Stimulated activated naive CD8-positive, alpha-beta T cell treated with anti-CD3 and anti-CD28 coated beads, Interleukin-15, Interleukin-2, amounts not matched to agents 100 U/mL and 50 U/mL, for 24 hours (primary cell): ENCODE results near the gene STRN.
"Not testable (repeated sequence)": the region's sequence is repeated elsewhere in the genome, so short reads cannot be mapped to it uniquely, and the experiment has no call there.

Experiments used
- ATAC-seq: fragments of 150-1000 bp; cut with Tn5 transposase; one replicate; pipeline ENCODE4 v1.10.0; 2021
- DNase-seq: peaks from one replicate; pipeline ENCODE4 v3.0.0; 2021

STRN gene

DNA sequence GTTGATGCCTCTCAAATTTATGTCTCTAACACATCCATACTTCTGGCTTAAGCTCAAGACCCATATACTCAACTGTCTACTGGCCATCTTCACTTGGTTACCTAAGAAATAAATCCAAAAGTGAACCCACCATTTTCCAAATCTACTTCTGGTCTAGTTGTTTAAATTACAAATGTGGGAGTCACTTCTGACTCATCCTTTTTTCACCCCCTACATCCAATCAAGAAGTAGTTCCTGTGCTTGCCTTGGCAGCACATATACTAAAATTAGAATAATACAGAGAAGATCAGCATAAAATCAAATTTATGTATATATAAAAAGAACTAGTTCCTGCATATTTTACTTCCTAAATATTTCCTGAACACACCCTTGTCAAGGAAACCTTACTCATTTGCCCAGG, 53.6 kb downstream of the STRN start:
- ATAC-seq (no peak), DNase-seq (no peak)

DNA sequence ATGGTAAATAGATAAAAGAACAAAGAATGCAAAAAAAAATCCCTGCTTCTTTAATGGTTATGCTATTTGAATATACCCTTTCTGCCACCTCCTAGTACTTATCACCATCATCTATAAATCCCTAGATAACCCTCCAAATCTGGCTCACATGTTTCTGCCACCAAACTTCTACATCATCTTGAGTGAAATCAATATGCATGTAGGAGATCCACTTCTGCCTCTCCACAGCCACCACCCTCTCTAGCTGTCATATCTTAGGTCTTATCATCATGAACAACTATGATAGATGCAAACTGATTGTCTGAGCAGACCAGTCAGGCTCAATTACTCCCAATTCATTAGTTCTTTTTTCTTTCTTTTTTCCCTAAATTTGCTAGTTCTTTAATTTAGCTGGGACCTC, 55.3 kb downstream of the STRN start:
- ATAC-seq = no peak
- no peak for DNase-seq

- no peak for DNase-seq
Measured at GRCh38 chr2:36906277-36906676, 60.1 kb downstream of the STRN start.

DNA sequence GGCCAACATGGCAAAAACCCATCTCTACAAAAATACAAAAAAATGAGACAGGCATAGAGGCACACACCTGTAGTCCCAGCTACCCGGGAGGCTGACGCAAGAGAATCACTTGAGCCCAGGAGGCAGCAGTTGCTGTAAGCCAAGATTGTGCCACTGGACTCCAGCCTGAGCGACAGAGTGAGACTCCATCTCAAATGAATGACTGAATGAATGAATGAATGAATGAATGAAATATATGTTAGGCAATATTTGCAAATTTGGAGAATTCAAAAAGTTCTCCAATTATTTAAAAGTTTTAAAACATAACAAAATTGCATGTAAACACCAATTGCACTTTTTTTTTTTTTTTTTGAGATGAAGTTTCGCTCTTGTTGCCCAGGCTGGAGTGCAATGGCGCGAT, 61.7 kb downstream of the STRN start:
- no peak for DNase-seq
- ATAC-seq = no peak

More at GRCh38 chr2:36906277-36906676, 60.1 kb downstream of the STRN start:
- ATAC-seq = no peak

GRCh38 chr2:36902385-36903120, 63.8 kb downstream of the STRN start:
- DNase-seq = no peak
- ATAC-seq = no peak

GRCh38 chr2:36892805-36893204, 73.5 kb downstream of the STRN start:
- no peak for DNase-seq
- ATAC-seq = no peak

DNA sequence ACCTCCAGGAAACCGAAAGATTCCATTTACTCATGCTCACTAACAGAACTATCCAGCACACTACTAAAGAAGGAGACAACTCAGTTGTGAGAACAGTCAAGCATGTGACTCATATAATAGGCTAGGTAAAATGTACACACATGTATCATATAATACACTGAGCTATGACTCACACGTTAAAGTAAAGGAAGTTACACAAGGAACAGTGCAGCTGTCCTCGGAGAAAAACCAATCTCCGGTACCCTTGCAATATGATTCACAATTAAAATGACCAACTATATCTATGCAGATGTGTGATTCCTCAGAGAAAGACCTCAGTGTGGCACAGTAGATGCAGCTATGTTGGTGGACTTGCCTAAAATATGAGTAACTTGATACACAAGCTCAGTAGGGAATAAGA, 76.5 kb downstream of the STRN start:
- no peak for DNase-seq
- ATAC-seq = peak; percentile 99

DNA sequence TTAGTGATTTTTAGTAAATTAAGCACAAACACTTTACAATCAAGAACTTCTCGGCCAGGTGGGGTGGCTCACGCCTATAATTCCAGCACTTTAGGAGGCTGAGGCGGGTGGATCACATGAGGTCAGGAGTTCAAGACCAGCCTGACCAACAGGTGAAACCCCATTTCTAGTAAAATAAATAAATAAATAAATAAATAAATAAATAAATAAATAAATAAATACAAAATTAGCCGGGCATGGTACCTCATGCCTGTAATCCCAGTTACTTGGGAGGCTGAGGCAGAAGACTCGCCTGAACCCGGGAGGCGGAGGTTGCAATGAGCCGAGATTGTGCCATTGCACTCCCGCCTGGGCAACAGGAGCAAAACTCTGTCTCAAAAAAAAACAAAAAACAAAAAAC, 79.2 kb downstream of the STRN start:
- not testable (repeated sequence) for DNase-seq, ATAC-seq

GRCh38 chr2:36886664-36887063, 79.7 kb downstream of the STRN start:
- ATAC-seq (no peak), DNase-seq (no peak)

- ATAC-seq = no peak
- DNase-seq = no peak
Measured at GRCh38 chr2:36885605-36886004, 80.7 kb downstream of the STRN start.

DNA sequence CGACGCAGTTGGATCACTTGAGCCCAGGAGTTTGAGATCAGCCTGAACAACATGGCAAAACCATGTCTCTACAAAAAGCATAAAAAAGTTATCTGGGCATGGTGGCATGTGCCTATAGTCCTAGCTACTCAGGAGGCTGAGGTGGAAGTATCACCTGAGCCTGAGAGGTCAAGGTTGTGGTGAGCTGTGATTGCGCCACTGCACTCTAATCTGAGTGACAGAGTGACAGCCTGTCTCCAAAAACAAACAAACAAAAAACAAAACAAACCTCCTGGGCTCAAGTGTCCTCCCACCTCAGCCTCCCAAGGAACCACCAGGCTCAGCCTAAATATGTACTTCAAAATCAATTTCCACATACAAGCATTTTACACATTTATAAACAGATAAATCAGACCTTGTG, 83.8 kb downstream of the STRN start:
- no peak for ATAC-seq

DNA sequence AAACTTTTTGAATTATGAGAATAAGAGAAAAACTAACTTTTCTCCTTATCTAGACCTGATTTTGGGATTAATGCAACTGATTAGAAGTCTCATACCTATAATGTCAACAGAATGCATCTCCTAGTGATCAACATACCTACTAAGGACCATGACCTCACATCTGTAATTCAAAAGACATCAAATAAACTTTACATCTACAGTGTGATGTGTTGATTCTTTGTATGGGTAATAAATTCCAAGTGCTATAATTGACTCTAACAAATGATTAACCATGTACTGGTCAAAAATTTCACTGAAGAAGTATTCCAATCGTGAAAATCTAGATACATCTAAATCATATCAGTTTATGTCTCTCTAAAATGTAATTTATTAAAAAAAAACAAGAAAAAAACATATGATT, 84.5 kb downstream of the STRN start:
- DNase-seq (no peak), ATAC-seq (no peak)

More for the DNA sequence above, 83.8 kb downstream of the STRN start:
- DNase-seq = no peak

DNA sequence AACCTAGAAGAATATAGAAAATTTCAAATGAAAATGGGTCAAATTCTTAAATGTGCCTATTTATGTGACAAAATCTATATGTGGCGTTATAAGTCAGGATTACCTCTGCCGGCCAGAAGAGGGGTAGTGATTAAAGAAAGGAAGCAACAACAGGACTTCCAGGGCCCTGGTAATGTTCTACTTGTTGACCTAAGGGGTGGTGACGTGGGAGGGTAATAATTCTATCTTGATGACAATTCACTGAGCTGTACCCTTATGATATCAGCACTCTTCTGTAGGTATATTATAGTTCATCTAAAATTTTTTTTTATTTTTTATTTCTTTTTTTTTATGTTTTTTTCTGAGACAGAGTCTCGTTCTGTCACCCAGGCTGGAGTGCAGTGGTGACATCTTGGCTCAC, 87.9 kb downstream of the STRN start:
- no peak for ATAC-seq
- DNase-seq = no peak

DNA sequence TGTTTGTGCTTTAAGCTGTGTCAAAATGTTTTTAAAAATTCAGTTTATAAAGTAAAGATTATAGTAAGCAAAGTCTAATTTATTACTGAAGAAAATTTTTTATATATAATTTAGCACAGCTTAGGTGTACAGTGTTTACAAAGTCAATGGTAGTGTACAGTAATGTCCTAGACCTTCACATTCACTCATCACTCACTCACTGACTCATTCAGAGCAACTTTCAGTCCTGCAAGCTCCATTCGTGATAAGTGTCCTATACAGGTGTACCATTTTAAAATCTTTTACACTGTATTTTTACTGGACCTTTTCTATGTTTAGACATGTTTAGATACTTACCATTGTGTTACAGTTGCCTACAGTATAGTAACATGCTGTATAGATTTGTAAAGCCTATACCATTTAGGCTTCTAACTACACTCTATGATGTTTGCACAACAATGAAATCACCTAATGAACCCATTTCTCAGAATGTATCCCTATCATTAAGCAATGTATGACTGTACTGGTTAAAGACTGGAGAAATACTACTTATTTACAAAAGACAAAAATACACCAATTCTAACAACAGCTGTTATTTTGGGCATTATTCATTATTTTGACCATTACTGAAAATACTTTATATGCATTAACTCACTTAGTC, 95.1 kb downstream of the STRN start:
- DNase-seq = no peak
- ATAC-seq = no peak

DNA sequence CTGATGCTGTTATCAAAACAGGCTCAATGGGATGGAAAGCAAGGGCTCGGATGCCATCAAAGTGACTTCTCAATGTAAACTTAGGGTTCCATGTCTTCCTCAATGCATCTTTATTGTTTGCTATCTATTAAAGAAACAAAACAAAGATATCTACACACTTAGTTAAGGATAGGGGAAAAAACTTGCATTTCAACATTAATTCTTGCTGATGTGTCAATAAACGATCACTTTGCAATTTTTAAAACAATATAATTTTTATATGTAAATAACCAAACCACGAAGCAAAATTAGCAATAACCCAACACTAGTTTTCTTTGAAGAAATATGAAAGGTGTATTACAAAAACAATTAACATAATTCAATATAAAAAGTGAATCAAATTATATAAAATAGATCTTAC, 96.7 kb downstream of the STRN start:
- ATAC-seq (no peak), DNase-seq (no peak)

GRCh38 chr2:36861896-36862295, 104.4 kb downstream of the STRN start:
- ATAC-seq = no peak
- no peak for DNase-seq

DNA sequence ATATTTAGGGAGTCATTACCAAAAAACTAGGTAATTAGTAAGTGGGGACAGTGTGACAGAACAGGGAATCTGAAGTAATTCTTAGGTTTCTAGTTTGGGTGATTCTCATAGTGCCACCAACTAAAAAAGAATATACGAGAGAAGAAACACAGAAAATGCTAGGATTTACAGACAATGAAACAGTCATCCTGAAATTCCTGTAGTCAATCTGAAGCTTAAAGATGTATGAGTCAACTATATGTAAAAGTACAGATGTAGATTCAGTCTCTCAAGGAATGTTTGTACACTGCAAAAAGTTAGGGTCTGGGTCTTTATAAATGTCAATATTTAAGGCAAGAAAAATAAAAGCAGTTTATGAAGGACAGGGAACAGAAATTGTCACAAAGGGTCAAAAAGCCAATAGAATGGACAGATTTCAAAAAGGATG, 107.0 kb downstream of the STRN start:
- ATAC-seq (peak; percentile 44), DNase-seq (no peak)

DNA sequence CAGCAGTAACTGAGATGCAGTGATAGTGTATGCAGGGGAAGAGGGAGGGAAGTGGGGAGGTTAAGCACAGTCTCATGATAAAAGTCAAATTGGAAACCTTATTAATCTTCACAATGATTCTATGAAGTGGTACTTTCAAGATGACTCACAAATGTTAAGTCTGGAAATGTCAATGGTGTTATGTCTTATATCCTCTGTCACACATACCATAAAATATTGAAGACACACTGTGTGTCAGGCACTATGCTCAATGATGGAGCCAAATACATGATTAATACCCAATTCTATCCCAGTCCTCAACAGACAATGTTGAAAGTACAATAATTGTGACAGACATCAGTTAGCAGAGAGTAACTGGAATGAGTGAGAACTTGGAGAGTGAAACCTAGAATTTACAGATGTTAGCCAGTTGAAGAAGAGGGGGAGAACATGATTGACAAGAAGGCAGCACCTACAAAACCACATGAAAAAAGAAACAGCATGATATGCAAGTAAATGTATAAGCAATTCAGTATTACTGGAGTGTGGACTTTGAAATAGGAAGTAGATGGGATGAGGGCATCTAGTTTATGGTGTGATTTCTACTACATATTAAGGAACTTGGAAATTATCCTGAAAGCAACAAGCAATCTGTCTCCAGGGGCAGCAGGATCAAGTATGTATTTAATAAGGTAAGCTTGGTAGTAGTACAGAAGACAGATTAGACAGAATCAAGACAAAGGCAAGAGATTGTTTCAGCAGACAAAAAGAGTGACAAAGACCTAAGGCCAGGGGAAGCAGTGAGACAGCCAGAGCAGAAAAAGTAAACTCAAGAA, 107.6 kb downstream of the STRN start:
- ATAC-seq = peak; percentile 81

GRCh38 chr2:36857713-36858112, 108.6 kb downstream of the STRN start:
- ATAC-seq = no peak

More for the DNA sequence above, 107.6 kb downstream of the STRN start:
- no peak for DNase-seq

DNA sequence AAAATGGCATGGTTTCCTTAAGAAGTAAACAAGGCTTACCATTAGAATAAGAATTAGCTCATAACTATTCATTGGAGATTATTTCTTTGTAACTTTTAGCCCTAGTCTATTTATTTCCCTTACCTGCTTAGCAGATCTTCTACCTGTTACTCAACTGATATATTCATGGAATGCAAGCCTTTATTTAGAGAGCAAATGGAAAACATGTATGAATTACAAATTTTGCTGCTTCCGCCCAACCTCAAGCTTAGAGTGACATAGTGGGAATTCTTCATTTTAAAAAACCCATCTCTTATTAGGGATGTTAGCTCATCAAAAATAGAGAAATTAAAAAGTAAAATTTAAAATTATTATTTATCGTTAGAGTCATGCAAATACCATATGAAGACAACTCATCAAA, 110.9 kb downstream of the STRN start:
- DNase-seq (no peak), ATAC-seq (no peak)

More at GRCh38 chr2:36857713-36858112, 108.6 kb downstream of the STRN start:
- no peak for DNase-seq

DNA sequence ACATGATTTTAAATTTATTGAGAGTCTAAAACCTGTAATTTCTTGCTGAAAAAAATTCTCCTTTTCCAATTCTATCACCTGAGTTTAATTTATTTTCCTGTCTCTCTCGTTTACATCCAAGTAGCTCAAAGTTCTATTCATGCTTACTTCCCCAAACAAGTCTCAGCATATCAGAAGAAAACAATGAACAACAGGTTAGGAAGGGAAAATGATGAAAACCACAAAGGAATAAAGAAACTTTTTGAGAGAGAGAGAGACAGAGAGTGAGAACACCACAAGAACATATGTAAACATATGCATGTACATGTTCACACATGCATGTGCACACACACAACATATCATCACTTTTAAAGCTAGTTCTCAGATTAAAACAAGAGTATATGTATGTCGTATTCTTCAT, 112.1 kb downstream of the STRN start:
- DNase-seq (no peak), ATAC-seq (no peak)

DNA sequence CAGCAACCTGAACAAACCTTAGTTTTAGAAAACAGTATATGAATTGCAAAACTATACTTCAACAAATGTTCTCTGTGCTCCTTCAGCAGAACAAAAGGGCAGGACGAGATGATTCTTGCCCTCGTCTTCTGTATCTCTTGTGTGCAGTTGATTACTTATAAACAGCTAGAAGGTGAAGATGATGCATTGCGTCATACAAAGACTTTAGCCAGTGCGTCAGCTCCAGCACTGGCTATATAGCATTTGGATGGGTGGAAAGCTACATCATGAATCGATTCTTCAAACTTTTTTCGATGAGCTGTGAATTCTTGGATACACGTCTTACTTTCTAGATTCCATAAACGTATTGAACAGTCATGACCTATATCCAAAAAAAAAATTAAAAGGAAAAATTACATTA, 117.1 kb downstream of the STRN start:
- no peak for DNase-seq
- ATAC-seq = no peak

- DNase-seq (no peak), ATAC-seq (no peak)
Measured at GRCh38 chr2:36843838-36844237, 122.5 kb downstream of the STRN start.
